GM23338 (cell line): ENCODE data around the gene CCDC191. TPM values are rescaled to one million over a fixed set of nuclear protein-coding genes. Genes with fewer than 3 reads are reported as not detected.

Experiments used
- ATAC-seq: fragments of 200-7000 bp; cut with Tn5 transposase; 3 replicates; pipeline ENCODE4 v1.9.1; 2020
- DNase-seq: peaks from one replicate; pipeline ENCODE4 v3.0.0-alpha.2; 2015; ENCODE audit warnings: low spot score
- H2AFZ ChIP-seq: fragments of 200-600 bp; sonication (generic); 2 replicates; pipeline ENCODE4 v1.8.0; 2016; ENCODE audit warnings: antibody characterized with exemption, mild to moderate bottlenecking, moderate library complexity
- H3F3A ChIP-seq: fragments of 200-600 bp; sonication (generic); replicated peaks from 2 replicates; pipeline ENCODE4 v1.8.0; 2017; ENCODE audit warnings: antibody characterized with exemption, mixed run types, low read depth
- H3K27ac ChIP-seq: fragments of 200-600 bp; sonication (generic); 2 replicates; pipeline ENCODE4 v1.6.1; 2016; ENCODE audit warnings: low read depth
- H3K27me3 ChIP-seq: fragments of 200-600 bp; sonication (generic); 2 replicates; pipeline ENCODE4 v1.8.0; 2016; ENCODE audit warnings: mild to moderate bottlenecking, mixed run types, moderate library complexity; ENCODE audit not compliant: insufficient read depth
- H3K36me3 ChIP-seq: fragments of 200-600 bp; sonication (generic); 2 replicates; pipeline ENCODE4 v1.8.0; 2016; ENCODE audit warnings: mild to moderate bottlenecking; ENCODE audit not compliant: insufficient read depth
- H3K4me1 ChIP-seq: fragments of 200-600 bp; sonication (generic); 2 replicates; pipeline ENCODE4 v1.8.0; 2016; ENCODE audit warnings: mild to moderate bottlenecking, moderate library complexity; ENCODE audit not compliant: insufficient read depth
- H3K4me2 ChIP-seq: fragments of 200-600 bp; sonication (generic); 2 replicates; pipeline ENCODE4 v1.7.1; 2017; ENCODE audit warnings: mixed run types
- H3K4me3 ChIP-seq: fragments of 200-600 bp; sonication (generic); 2 replicates; pipeline ENCODE4 v1.6.1; 2016; ENCODE audit warnings: mixed run types
- H3K79me2 ChIP-seq: fragments of 200-600 bp; sonication (generic); replicated peaks from 2 replicates; pipeline ENCODE4 v1.8.0; 2017; ENCODE audit warnings: mild to moderate bottlenecking; ENCODE audit not compliant: insufficient read depth
- H3K9me2 ChIP-seq: fragments of 200-600 bp; sonication (generic); 2 replicates; pipeline ENCODE4 v1.8.0; 2017; ENCODE audit not compliant: insufficient read depth
- H4K20me1 ChIP-seq: fragments of 200-600 bp; sonication (generic); replicated peaks from 2 replicates; pipeline ENCODE4 v1.8.0; 2017; ENCODE audit warnings: mild to moderate bottlenecking; ENCODE audit not compliant: insufficient read depth
- H3K27ac Mint-ChIP-seq: 2 replicates; pipeline ENCODE4 v1.8.0; 2020; ENCODE audit warnings: inconsistent platforms, mild to moderate bottlenecking, moderate library complexity, mixed read lengths
- H3K27me3 Mint-ChIP-seq: 3 replicates; pipeline ENCODE4 v1.8.0; 2022; ENCODE audit warnings: low read depth, mild to moderate bottlenecking, moderate library complexity, mixed read lengths, inconsistent platforms; ENCODE audit not compliant: insufficient read depth, poor library complexity
- H3K36me3 Mint-ChIP-seq: 3 replicates; pipeline ENCODE4 v1.8.0; 2021; ENCODE audit warnings: low read depth, mild to moderate bottlenecking, inconsistent platforms, moderate library complexity, mixed read lengths
- H3K4me1 Mint-ChIP-seq: 3 replicates; pipeline ENCODE4 v1.8.0; 2020; ENCODE audit warnings: mild to moderate bottlenecking, inconsistent platforms, mixed read lengths
- H3K4me3 Mint-ChIP-seq: 3 replicates; pipeline ENCODE4 v1.8.0; 2021; ENCODE audit warnings: moderate library complexity, mild to moderate bottlenecking, inconsistent platforms, mixed read lengths
- H3K9me3 Mint-ChIP-seq: 3 replicates; pipeline ENCODE4 v1.8.0; 2020; ENCODE audit warnings: moderate library complexity, mild to moderate bottlenecking, inconsistent platforms, mixed read lengths
- CREB1 ChIP-seq: fragments of 250-450 bp; sonication (Bioruptor Pico); IDR thresholded peaks from 2 replicates; pipeline ENCODE4 v1.5.0; 2020; ENCODE audit warnings: low read depth, mild to moderate bottlenecking, moderate library complexity
- EZH2 ChIP-seq: fragments of 200-600 bp; sonication (generic); IDR thresholded peaks from one replicate; pipeline ENCODE4 v1.8.0; 2017; ENCODE audit warnings: antibody characterized with exemption, mild to moderate bottlenecking, low read depth; ENCODE audit not compliant: unreplicated experiment
- EZH2phosphoT487 ChIP-seq: fragments of 200-600 bp; sonication (generic); IDR thresholded peaks from one replicate; pipeline ENCODE4 v1.8.1; 2018; ENCODE audit warnings: antibody characterized with exemption; ENCODE audit not compliant: unreplicated experiment
- POLR2AphosphoS5 ChIP-seq: IDR thresholded peaks from 2 replicates; pipeline ENCODE4 v1.6.1; 2016; ENCODE audit warnings: antibody characterized with exemption, low read depth
- STAT1 ChIP-seq: IDR thresholded peaks from one replicate; pipeline ENCODE4 v1.6.1; 2016; ENCODE audit warnings: antibody characterized with exemption; ENCODE audit not compliant: unreplicated experiment
- ZNF114 ChIP-seq: fragments of 250-450 bp; sonication (Bioruptor Pico); IDR thresholded peaks from 2 replicates; pipeline ENCODE4 v1.5.0; 2020; ENCODE audit warnings: mild to moderate bottlenecking, moderate library complexity
- ZNF331 ChIP-seq: fragments of 250-450 bp; sonication (Bioruptor Pico); IDR thresholded peaks from 2 replicates; pipeline ENCODE4 v1.5.0; 2020; ENCODE audit warnings: low read depth, mild to moderate bottlenecking, moderate library complexity
- polyA plus RNA-seq: library from polyadenylated mRNA; unstranded; fragments of >200 nt; fragmentation: Nextera tagmentation; extraction: Ambion mirVana; gene quantifications from 2 replicates; pipeline ENCODE4 v1.2.1, GENCODE V29; 2016
- total RNA-seq: library from RNA; depleted of rRNA; stranded (reverse); fragments of >200 nt; shearing (Covaris generic); gene quantifications from 2 replicates; pipeline ENCODE4 v1.2.3, GENCODE V29; 2014
- TF ChIP-seq, protein P1 (sequence below): IDR thresholded peaks from 2 replicates; pipeline ENCODE4 v1.6.1; 2016; ENCODE audit warnings: antibody characterized with exemption
- TF ChIP-seq, protein P2 (sequence below): IDR thresholded peaks from one replicate; pipeline ENCODE4 v1.6.1; 2018; ENCODE audit warnings: antibody characterized with exemption; ENCODE audit not compliant: unreplicated experiment
- TF ChIP-seq, protein P3 (sequence below), 2 experiments: fragments of 200-600 bp in 1 of 2; sonication (generic) in 1 of 2; conservative IDR thresholded peaks; 2 replicates each; pipeline versions ENCODE4 v1.5.1 to v1.6.1; 2016 to 2017; ENCODE audit warnings: antibody characterized with exemption in 2 of 2, low read depth in 2 of 2, mild to moderate bottlenecking in 2 of 2, moderate library complexity in 1 of 2

CCDC191 gene
- total and polyA plus RNA-seq, 2 experiments from 2014 or later = 2.0 to 2.9 TPM

DNA sequence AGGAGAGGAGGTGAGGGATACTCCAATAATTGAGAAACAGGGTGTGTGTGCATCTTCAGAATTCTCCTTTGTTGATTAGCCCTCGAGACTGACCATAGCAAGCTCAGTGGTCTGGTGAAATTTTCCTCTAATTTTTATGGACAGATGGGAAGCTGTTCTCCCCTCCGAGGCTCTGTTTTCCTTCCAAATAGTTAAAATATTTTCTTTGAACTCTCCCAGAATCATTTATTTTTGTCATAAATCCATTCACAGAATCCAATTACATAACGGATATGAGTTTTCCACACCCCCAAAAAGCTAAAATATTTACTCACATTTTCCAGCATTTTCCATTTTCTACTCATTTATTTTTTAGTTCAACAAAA is 36.7 kb upstream of the CCDC191 start (continued):
- no peak for TF ChIP-seq CREB1
- TF ChIP-seq STAT1 = no peak
- no peak for TF ChIP-seq EZH2
- TF ChIP-seq ZNF114 (CRISPR knock-in tag) = no peak
- TF ChIP-seq, protein P1, sequence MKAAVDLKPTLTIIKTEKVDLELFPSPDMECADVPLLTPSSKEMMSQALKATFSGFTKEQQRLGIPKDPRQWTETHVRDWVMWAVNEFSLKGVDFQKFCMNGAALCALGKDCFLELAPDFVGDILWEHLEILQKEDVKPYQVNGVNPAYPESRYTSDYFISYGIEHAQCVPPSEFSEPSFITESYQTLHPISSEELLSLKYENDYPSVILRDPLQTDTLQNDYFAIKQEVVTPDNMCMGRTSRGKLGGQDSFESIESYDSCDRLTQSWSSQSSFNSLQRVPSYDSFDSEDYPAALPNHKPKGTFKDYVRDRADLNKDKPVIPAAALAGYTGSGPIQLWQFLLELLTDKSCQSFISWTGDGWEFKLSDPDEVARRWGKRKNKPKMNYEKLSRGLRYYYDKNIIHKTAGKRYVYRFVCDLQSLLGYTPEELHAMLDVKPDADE = no peak
- no peak for TF ChIP-seq EZH2phosphoT487
- TF ChIP-seq POLR2AphosphoS5 = no peak
- no peak for TF ChIP-seq ZNF331 (CRISPR knock-in tag)

DNA sequence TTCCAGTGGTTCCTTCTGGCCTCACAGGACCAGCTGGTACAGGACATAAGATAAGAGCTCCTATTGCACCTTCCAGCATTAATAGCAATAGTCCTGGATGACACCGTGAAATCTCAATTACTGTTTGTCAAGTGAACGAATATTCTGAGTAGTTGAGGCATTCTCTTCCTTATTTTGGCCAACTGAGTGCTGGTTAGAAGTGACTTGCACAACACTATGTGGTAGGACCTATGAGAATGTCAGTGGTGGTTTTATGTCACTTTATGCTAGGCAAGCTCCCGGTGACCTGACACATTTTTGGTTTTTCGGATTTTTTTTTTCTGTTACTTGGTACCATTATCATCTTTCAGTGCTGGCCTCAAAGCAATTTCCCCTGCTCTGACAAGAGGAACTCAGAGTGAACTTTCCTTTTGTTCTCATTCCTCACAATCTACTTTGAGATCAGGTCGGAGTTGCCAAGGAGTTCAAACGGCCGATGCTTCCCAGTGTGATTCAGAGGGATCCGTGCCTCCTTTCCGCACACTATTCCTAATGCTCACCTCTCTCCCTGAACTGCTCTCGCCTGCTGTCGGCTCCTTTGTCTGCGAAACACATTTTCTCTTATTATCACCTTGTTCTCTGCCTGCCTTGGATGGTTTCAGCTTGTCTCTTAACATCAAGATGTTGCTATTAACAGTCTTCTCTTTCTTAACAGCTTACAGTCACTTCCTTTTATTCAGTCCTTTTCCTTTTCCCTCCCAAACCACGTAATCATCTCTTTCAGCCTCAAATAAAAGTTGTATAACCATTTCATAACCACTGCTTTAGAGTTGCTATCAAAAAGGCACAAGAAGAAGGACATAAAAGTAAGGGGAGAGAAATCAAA is 36.1 kb upstream of the CCDC191 start:
- H3K4me3 ChIP-seq = no peak overlapping the region
- H3K79me2 ChIP-seq = no peaks in the 10 kb centered on the region
- Mint-ChIP-seq H3K36me3 (peaks cover 9% of the 10 kb centered on the region), H3K27me3 (no peaks in the 10 kb centered on the region), H3K27ac (no peak overlapping the region), H3K4me1 (peaks cover 10% of the 10 kb centered on the region), H3K9me3 (no peaks in the 10 kb centered on the region), H3K4me3 (no peak overlapping the region)
- no peaks in the 10 kb centered on the region for H4K20me1 ChIP-seq
- H3K4me1 ChIP-seq = peaks cover 18% of the 10 kb centered on the region
- no peak overlapping the region for H3K4me2 ChIP-seq
- ATAC-seq = peak; percentile 48
- no peaks in the 10 kb centered on the region for H3K9me2 ChIP-seq
- TF ChIP-seq EZH2phosphoT487 (no peak), EZH2 (no peak), POLR2AphosphoS5 (no peak), STAT1 (no peak)
- TF ChIP-seq, protein P1 = no peak
- H3K27me3 ChIP-seq = no peaks in the 10 kb centered on the region
- 0 out of 2 replicates have a peak, but pooled peaks cover 5% of the 10 kb centered on the region for H3K36me3 ChIP-seq
- peak; percentile 16 for DNase-seq
- H3F3A ChIP-seq = no peaks in the 10 kb centered on the region
- peak overlapping the region; percentile 67 for H2AFZ ChIP-seq
- no peak overlapping the region for H3K27ac ChIP-seq

DNA sequence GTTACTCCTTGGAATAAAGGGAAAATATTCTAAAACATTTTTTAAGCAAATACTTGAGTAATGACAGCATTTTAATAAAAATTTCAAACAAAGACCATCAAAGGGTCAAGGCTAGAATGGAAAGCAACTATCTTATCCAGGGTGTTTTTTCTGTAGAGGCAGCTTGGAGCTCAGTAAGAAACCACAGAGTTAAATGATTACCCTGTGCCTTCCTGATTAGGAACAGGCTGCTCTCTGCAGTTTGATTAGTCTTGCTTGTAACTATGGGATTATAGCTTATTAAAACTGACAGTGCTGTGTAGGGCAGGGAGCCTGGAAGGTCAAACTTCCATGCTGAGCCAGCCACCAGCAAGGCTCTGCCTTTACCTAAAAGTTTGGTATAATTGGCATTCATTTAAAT is 33.3 kb upstream of the CCDC191 start:
- H4K20me1 ChIP-seq = no peaks in the 10 kb centered on the region; the same call in none of the 2 replicates
- H3K36me3 Mint-ChIP-seq = peaks cover 37% of the 10 kb centered on the region
- H3K36me3 ChIP-seq = peaks cover 31% of the 10 kb centered on the region
- no peak overlapping the region for H3K4me3 Mint-ChIP-seq
- no peaks in the 10 kb centered on the region for H3K9me2 ChIP-seq
- no peak for ATAC-seq
- H3K27ac ChIP-seq = peak overlapping the region; percentile 45; the same call in 1 of the 2 replicates
- H3K4me2 ChIP-seq = no peak overlapping the region
- DNase-seq = no peak
- no peaks in the 10 kb centered on the region for H3K27me3 Mint-ChIP-seq
- H3K4me3 ChIP-seq = no peak overlapping the region
- H3F3A ChIP-seq = no peaks in the 10 kb centered on the region
- H3K9me3 Mint-ChIP-seq = no peaks in the 10 kb centered on the region
- peaks cover 10% of the 10 kb centered on the region for H3K4me1 ChIP-seq
- no peak overlapping the region for H3K27ac Mint-ChIP-seq
- H2AFZ ChIP-seq = no peak overlapping the region
- no peaks in the 10 kb centered on the region for H3K27me3 ChIP-seq
- H3K4me1 Mint-ChIP-seq = peaks cover 4% of the 10 kb centered on the region; the same call in 2 of the 3 replicates
- 0 out of 2 replicates have a peak, but pooled peaks cover 3% of the 10 kb centered on the region for H3K79me2 ChIP-seq
- no peak for TF ChIP-seq STAT1
- TF ChIP-seq EZH2 = no peak
- TF ChIP-seq, protein P2, sequence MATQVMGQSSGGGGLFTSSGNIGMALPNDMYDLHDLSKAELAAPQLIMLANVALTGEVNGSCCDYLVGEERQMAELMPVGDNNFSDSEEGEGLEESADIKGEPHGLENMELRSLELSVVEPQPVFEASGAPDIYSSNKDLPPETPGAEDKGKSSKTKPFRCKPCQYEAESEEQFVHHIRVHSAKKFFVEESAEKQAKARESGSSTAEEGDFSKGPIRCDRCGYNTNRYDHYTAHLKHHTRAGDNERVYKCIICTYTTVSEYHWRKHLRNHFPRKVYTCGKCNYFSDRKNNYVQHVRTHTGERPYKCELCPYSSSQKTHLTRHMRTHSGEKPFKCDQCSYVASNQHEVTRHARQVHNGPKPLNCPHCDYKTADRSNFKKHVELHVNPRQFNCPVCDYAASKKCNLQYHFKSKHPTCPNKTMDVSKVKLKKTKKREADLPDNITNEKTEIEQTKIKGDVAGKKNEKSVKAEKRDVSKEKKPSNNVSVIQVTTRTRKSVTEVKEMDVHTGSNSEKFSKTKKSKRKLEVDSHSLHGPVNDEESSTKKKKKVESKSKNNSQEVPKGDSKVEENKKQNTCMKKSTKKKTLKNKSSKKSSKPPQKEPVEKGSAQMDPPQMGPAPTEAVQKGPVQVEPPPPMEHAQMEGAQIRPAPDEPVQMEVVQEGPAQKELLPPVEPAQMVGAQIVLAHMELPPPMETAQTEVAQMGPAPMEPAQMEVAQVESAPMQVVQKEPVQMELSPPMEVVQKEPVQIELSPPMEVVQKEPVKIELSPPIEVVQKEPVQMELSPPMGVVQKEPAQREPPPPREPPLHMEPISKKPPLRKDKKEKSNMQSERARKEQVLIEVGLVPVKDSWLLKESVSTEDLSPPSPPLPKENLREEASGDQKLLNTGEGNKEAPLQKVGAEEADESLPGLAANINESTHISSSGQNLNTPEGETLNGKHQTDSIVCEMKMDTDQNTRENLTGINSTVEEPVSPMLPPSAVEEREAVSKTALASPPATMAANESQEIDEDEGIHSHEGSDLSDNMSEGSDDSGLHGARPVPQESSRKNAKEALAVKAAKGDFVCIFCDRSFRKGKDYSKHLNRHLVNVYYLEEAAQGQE = no peak
- TF ChIP-seq EZH2phosphoT487 = no peak
- TF ChIP-seq, protein P3, sequence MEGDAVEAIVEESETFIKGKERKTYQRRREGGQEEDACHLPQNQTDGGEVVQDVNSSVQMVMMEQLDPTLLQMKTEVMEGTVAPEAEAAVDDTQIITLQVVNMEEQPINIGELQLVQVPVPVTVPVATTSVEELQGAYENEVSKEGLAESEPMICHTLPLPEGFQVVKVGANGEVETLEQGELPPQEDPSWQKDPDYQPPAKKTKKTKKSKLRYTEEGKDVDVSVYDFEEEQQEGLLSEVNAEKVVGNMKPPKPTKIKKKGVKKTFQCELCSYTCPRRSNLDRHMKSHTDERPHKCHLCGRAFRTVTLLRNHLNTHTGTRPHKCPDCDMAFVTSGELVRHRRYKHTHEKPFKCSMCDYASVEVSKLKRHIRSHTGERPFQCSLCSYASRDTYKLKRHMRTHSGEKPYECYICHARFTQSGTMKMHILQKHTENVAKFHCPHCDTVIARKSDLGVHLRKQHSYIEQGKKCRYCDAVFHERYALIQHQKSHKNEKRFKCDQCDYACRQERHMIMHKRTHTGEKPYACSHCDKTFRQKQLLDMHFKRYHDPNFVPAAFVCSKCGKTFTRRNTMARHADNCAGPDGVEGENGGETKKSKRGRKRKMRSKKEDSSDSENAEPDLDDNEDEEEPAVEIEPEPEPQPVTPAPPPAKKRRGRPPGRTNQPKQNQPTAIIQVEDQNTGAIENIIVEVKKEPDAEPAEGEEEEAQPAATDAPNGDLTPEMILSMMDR (conservative IDR thresholded peaks at IDR 0.05; ENCODE audit: low read depth in 2 of 2) = no peak
